GM21786 (cell line): ENCODE measurements around the gene NEDD4L.

Source experiments
- ATAC-seq: cut with Tn5 transposase; IDR thresholded peaks from one replicate; pipeline ENCODE4 v1.9.1; 2021; ENCODE audit not compliant: unreplicated experiment

NEDD4L gene

DNA sequence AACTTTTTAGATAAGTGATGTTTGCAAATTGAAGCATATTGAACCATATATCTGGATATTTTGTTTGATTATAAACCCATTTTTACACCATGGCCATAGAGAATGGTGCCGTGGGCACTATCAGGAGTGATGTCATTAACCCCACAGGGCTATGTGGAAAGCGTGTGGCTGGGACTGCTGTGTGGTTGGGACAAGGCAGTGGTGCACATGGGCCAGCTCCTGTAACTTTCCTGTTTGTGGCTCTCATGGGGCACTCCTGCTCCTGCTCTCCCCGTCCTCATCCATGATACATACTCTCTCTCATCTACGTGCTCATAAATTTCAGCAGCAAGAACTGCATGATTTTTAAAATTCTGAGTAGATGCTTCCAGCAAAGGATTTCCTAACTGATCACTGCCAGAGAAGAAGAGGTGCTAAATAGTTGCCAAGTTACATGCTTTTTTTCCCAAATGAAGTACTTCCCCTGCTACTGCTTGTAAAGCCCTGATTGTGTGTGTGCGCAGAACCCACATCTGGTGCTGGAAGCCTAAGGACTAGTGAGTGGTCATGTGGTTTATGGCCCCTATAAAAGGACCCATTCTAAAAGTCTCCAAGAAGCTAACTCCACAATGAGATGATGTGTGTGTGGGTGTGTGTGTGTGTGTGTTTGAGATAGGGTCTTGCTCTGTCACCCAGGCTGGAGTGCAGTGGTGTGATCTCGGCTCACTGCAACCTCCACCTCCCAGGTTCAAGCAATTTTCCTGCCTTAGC lies 240.8 kb downstream of the NEDD4L start:
- no peak for ATAC-seq

GRCh38 chr18:58285449-58286130 lies 241.6 kb downstream of the NEDD4L start:
- ATAC-seq, result no peak

GRCh38 chr18:58286632-58287352 lies 242.8 kb downstream of the NEDD4L start:
- no peak for ATAC-seq

DNA sequence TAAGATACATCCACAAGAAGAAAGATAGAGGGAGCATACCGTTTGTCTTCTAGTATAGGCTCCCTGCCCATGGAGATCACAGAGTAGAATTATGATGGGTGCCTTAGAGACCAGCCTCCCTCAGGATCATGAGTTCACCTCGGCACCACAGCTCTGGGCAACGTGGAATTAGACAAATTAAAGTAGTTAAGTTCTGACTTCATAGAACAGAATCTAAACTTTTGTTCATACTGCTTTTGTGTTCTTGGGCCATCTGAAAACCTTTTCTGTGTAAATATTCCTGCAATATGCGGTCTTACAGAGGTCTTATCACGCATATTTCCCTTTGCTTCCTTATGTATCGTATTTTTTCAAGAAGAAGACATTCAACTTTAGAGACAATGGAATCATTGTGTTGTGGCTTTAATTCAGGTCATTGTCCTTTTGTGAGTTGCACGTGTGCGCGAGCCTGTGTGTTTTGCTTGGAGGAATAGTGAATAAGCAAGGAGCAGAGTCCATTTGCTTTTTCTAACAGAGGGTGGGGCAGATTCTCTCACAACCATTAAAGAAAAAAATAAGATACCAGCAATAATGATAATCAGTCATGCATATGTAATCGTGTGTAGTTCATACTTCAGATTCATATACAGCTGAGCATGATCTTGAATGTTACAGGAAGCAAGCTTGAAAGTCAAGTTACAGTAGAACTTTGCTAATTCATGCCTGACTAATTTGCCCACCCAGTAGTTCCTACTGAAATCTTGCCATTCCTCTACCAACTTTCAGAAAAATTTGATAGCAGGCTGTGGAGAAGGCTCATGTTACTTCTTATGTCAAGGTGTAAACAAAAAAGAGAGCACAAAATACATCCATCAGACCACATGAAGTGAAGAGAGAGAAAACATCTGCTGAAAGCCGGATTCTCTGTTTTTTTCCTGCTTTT lies 243.6 kb downstream of the NEDD4L start:
- ATAC-seq, result no peak

DNA sequence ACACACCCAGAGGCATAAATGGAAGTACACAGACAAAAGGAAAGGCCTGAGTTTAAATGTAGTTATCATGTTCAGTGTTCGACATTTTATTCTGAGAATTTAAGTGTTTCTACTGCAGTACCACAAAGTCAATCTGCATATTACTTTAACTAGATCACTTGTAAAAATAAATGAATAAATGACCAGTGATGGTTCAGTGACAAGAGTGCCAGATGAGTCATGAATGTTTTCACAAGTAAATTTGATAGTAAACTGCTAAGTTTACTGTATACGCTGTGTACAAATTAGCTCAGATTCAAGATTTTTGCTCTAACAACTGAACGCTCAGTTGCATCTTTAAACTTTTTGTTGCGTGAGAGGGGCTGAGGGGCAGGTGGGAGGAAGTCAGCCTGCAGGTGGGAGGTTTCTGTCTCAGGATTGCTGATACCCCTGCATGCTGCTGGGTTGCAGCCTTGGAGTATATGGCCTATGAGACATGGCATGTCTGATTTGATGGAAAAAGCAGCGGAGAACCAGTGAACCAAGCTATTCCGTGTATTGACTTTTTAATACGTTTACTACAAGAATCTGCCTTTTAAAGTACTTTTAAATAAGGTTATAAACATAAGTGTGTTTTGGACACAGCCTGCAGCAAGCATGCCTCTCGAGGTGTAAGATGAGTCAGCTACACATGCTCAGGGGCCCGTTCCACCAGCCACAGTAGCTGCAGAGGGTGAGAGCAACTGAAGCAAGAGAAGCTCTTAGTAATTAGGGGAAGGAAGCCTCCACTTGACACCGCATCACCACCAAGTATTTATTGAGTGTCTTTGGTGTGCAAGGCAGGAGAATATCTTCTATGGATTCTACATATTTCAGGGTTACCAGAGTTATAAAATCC lies 245.1 kb downstream of the NEDD4L start:
- peak; percentile 87 for ATAC-seq

DNA sequence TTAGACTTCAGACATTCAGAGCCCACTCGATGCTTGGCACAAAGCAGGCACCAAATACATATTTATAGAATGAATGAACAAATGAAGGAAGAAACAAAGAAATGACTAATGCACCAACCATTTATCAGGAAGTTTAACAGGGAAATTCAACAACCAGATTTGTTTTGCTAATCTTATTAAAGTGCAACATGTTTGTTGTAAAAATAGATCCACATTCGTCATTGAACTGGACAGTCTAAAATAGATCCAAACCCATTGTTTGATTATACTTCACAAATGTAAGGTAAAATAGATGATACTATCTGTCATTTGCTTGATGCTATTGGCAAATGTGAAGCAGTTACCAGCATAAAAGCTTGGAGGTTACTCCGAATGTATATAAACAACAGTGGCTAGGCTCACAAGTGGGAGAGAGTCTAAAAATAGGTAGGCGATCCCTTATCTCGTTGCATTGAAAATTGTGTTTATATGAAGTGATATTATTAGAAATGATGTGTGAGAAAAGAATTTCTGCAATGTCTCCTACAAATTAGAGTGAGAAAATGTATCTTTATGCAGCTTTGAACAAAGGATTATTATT lies 246.2 kb downstream of the NEDD4L start:
- no peak for ATAC-seq

- no peak for ATAC-seq
Measured at GRCh38 chr18:58291131-58291530, 247.1 kb downstream of the NEDD4L start.

GRCh38 chr18:58292638-58293037 lies 248.6 kb downstream of the NEDD4L start:
- ATAC-seq, result no peak

- no peak for ATAC-seq
Measured at GRCh38 chr18:58297198-58297597, 253.2 kb downstream of the NEDD4L start.

GRCh38 chr18:58298251-58299134 lies 254.5 kb downstream of the NEDD4L start:
- ATAC-seq, result no peak

GRCh38 chr18:58299135-58299473 lies 255.1 kb downstream of the NEDD4L start:
- no peak for ATAC-seq

- ATAC-seq, result no peak
Measured at GRCh38 chr18:58299936-58300335, 255.9 kb downstream of the NEDD4L start.

DNA sequence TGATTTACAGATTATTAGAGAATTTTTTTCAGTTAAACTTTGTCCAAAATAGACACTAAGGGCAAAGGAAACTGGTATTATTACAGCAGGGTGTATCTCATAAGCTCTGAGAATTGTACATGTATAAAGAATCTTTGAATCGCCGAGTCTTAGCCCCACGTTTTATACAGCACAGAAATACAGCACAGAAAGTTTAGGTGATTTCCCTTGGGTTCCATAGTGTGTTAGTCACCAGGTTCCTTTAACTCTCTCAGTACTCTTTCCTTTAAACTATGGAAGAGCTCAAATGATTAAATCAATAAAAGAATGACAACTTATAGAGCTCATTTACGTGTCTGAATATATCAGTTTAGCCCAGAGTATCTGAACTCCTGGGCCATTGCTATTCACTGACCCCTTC lies 256.8 kb downstream of the NEDD4L start:
- no peak for ATAC-seq

- no peak for ATAC-seq
Measured at GRCh38 chr18:58302811-58303210, 258.8 kb downstream of the NEDD4L start.

GRCh38 chr18:58303363-58303762 lies 259.3 kb downstream of the NEDD4L start:
- ATAC-seq, result peak; percentile 87

GRCh38 chr18:58305792-58306191 lies 261.8 kb downstream of the NEDD4L start:
- ATAC-seq, result no peak

DNA sequence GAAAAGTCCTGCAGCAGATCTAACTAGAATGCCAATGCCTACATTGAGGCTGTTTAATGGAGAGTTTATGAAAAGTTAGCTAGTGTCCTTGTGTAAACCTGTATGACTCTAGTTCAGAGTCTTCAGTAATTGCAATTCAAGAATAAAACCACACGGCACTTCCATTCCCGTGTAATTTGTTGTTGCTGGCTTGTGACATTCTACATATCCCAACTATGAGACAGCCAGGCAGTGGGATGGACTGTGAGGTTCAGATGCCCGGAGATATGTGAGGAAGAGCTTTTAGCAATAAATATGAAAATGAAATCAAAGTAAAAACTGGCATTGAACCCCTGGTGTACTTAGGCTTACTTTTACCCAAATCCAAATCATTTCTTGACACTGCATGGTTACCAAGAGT lies 263.4 kb downstream of the NEDD4L start:
- ATAC-seq, result no peak

GRCh38 chr18:58308463-58308862 lies 264.4 kb downstream of the NEDD4L start:
- ATAC-seq, result no peak

- ATAC-seq, result no peak
Measured at GRCh38 chr18:58309099-58309498, 265.1 kb downstream of the NEDD4L start.
